Neuronal stem cell (in vitro differentiated cells): Measurements from ENCODE around the gene HOGA1.
"Not testable (repeated sequence)": the region's sequence is repeated elsewhere in the genome, so short reads cannot be mapped to it uniquely, and the experiment has no call there.

Experiments
- DNase-seq: peaks from one replicate; pipeline ENCODE4 v3.0.0-alpha.2; 2013; ENCODE audit warnings: low spot score
- H2AFZ ChIP-seq: one replicate; pipeline ENCODE4 v1.6.1; 2013; ENCODE audit warnings: mild to moderate bottlenecking, low read length, inconsistent platforms
- H2AK5ac ChIP-seq: 2 replicates; pipeline ENCODE4 v1.6.1; 2013; ENCODE audit warnings: low read depth, mild to moderate bottlenecking, inconsistent platforms, low read length, moderate library complexity, mixed read lengths
- H2BK120ac ChIP-seq: 2 replicates; pipeline ENCODE4 v1.6.1; 2013; ENCODE audit warnings: low read depth, mild to moderate bottlenecking, inconsistent platforms, low read length, moderate library complexity, mixed read lengths
- H2BK12ac ChIP-seq: one replicate; pipeline ENCODE4 v1.6.1; 2013; ENCODE audit warnings: low read length, inconsistent platforms
- H2BK15ac ChIP-seq: 2 replicates; pipeline ENCODE4 v1.6.1; 2013; ENCODE audit warnings: mild to moderate bottlenecking, low read length, inconsistent platforms, mixed read lengths
- H2BK5ac ChIP-seq: one replicate; pipeline ENCODE4 v1.6.1; 2013; ENCODE audit warnings: inconsistent platforms, mild to moderate bottlenecking, low read length, moderate library complexity
- H3K14ac ChIP-seq: one replicate; pipeline ENCODE4 v1.6.1; 2013; ENCODE audit warnings: low read length, inconsistent platforms
- H3K18ac ChIP-seq: 2 replicates; pipeline ENCODE4 v1.6.1; 2013; ENCODE audit warnings: low read length, inconsistent platforms
- H3K23ac ChIP-seq: 2 replicates; pipeline ENCODE4 v1.6.1; 2013; ENCODE audit warnings: low read depth, mild to moderate bottlenecking, mixed read lengths, low read length, inconsistent platforms; ENCODE audit not compliant: poor library complexity
- H3K27ac ChIP-seq: replicated peaks from 3 replicates; pipeline ENCODE4 v1.5.1; 2013; ENCODE audit warnings: low read length, inconsistent platforms
- H3K27me3 ChIP-seq, 3 experiments: 2 replicates each; pipeline ENCODE4 v1.6.1; 2013; ENCODE audit warnings: low read length in 3 of 3, mild to moderate bottlenecking in 2 of 3, inconsistent platforms in 1 of 3, low read depth in 1 of 3, mixed read lengths in 1 of 3, moderate library complexity in 1 of 3; ENCODE audit not compliant: control insufficient read depth in 3 of 3, insufficient read depth in 3 of 3
- H3K36me3 ChIP-seq, 2 donors: replicated peaks in 1 of 2; 2 replicates each; pipeline ENCODE4 v1.6.1; 2013; ENCODE audit warnings: low read length in 2 of 2; ENCODE audit not compliant: control insufficient read depth in 2 of 2, insufficient read depth in 2 of 2
- H3K4ac ChIP-seq: 2 replicates; pipeline ENCODE4 v1.6.1; 2013; ENCODE audit warnings: inconsistent platforms, mild to moderate bottlenecking, low read length, moderate library complexity
- H3K4me1 ChIP-seq, 2 donors: 1 replicate in 1 of 2; 2 replicates in 1 of 2; pipeline ENCODE4 v1.6.1; 2013; ENCODE audit warnings: low read length in 2 of 2, low read depth in 1 of 2; ENCODE audit not compliant: control insufficient read depth in 2 of 2, insufficient read depth in 1 of 2
- H3K4me2 ChIP-seq: one replicate; pipeline ENCODE4 v1.6.1; 2013; ENCODE audit warnings: mild to moderate bottlenecking, low read length, inconsistent platforms; ENCODE audit not compliant: insufficient read depth, poor library complexity, severe bottlenecking
- H3K4me3 ChIP-seq, 2 donors: 2 replicates each; pipeline ENCODE4 v1.5.1; 2013; ENCODE audit warnings: low read length in 2 of 2, mild to moderate bottlenecking in 2 of 2, inconsistent platforms in 1 of 2, moderate library complexity in 1 of 2
- H3K79me1 ChIP-seq: one replicate; pipeline ENCODE4 v1.6.1; 2013; ENCODE audit warnings: low read depth, mild to moderate bottlenecking, inconsistent platforms, low read length, moderate library complexity
- H3K9ac ChIP-seq: one replicate; pipeline ENCODE4 v1.6.1; 2013; ENCODE audit warnings: mild to moderate bottlenecking, low read depth, low read length, inconsistent platforms; ENCODE audit not compliant: poor library complexity
- H3K9me3 ChIP-seq, 2 donors: replicated peaks in 1 of 2; 2 replicates each; pipeline versions ENCODE3 to v1.6.1; 2013; ENCODE audit warnings: low read length in 2 of 2, mild to moderate bottlenecking in 2 of 2, inconsistent platforms in 1 of 2, low read depth in 1 of 2, mixed read lengths in 1 of 2, moderate library complexity in 1 of 2; ENCODE audit not compliant: control insufficient read depth in 2 of 2, insufficient read depth in 1 of 2
- H4K8ac ChIP-seq: one replicate; pipeline ENCODE4 v1.6.1; 2013; ENCODE audit warnings: low read depth, mild to moderate bottlenecking, inconsistent platforms, low read length, moderate library complexity
- H4K91ac ChIP-seq: one replicate; pipeline ENCODE4 v1.6.1; 2013; ENCODE audit warnings: low read length, low read depth, mild to moderate bottlenecking, inconsistent platforms; ENCODE audit not compliant: poor library complexity
- WGBS, 2 donors: extraction: QIAGEN DNeasy Blood & Tissue Kit; methylation state at CpG; one replicate each; pipeline ENCODE4 v1.1.7; 2013; ENCODE audit warnings: missing lambda C conversion rate in 2 of 2, mixed read lengths in 1 of 2; ENCODE audit not compliant: insufficient read length in 2 of 2, insufficient replicate concordance in 1 of 2; ENCODE audit errors: extremely low coverage in 2 of 2; 5-methylcytosine and 5-hydroxymethylcytosine counted together

Gene HOGA1

DNA sequence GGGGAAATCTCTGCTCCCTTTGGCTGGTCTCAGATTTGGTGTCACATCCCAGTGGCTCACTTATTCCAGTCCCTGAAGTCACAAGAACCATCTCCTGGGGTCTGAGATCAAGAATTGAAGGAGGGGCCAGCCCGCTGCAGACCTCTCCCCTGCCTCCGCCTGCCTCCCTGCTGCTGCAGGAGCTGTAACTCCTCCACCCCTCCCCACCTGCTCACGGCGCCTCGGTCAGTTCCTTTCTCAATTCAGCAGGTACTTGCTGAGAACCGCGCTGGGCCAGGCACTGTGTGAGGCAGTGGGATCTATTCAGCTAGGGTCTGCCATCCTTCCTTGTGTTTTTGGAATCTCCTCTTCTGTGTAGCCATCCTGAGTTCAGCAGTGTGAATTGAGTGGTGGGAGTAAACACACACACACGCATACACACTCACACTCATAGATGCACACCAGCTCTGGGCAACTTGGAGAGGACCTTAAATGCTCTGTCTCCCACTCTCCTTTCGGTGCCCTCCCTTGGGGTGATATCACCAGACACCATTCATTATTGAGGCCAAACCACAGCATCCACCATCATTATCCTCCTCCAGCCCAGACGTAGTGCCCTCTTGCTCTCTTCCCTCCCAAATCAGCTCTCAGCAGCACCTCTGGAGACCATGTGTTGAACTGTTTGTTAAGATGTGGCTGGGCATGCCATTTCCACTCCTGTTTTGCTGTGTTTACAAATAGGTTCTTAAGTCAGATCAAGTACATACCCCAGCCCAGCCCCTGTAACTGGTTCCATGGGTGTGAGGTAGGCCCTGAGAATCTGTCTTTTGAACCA is 33.6 kb upstream of the HOGA1 start:
- H3K9ac ChIP-seq, result no peak overlapping the region
- no peak overlapping the region for H3K23ac ChIP-seq
- peak overlapping the region; percentile 64 for H3K27ac ChIP-seq
- no peak overlapping the region for H2BK120ac ChIP-seq
- no CpG with 5 or more reads among the region's 10 CpGs for WGBS, 2 donors
- peak overlapping the region; percentile 90 for H2BK5ac ChIP-seq
- no peaks in the 10 kb centered on the region for H3K9me3 ChIP-seq
- H4K8ac ChIP-seq, result no peak overlapping the region
- peak overlapping the region; percentile 77 for H2AFZ ChIP-seq
- H4K91ac ChIP-seq, result no peak overlapping the region
- no peaks in the 10 kb centered on the region for H3K27me3 ChIP-seq
- H3K36me3 ChIP-seq, result no peaks in the 10 kb centered on the region
- peak overlapping the region; percentile 77 for H2BK15ac ChIP-seq
- no peaks in the 10 kb centered on the region for H3K79me1 ChIP-seq
- no peak overlapping the region for H3K14ac ChIP-seq
- peaks cover 26 to 31% of the 10 kb centered on the region in 2 donors for H3K4me1 ChIP-seq
- no peak for DNase-seq
- H3K4me3 ChIP-seq, result peak overlapping the region in 1 of 2 donors; percentile 9
- peak overlapping the region; percentile 2 for H2AK5ac ChIP-seq
- peak overlapping the region; percentile 1 for H2BK12ac ChIP-seq
- H3K18ac ChIP-seq, result peak overlapping the region; percentile 88
- no peak overlapping the region for H3K4me2 ChIP-seq
- H3K4ac ChIP-seq, result no peak overlapping the region

DNA sequence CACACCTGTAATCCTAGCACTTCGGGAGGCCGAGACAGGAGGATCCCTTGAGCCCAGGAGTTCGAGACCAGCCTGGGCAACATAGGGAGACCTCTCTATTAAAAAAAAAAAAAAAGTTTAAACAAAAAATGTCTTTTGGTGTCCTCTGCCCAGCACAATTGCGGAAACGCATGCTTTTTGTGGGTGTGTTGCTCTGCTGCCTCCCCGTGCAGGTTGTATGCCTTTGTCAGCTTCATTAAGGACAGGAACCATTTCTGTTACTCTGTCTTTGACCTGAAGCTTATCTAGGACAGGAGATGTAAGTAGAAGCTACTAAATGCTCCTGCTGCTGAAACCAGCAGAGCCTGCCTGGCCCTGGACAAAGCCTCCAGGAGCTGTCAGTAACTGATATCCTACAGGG is 32.9 kb upstream of the HOGA1 start:
- no peak overlapping the region for H2AFZ ChIP-seq
- no peaks in the 10 kb centered on the region for H3K27me3 ChIP-seq
- no peak overlapping the region for H4K8ac ChIP-seq
- no peak overlapping the region for H2BK5ac ChIP-seq
- H3K4me1 ChIP-seq, result peaks cover 26 to 31% of the 10 kb centered on the region in 2 donors
- H2BK120ac ChIP-seq, result no peak overlapping the region
- H3K23ac ChIP-seq, result no peak overlapping the region
- no peak overlapping the region for H4K91ac ChIP-seq
- no peak overlapping the region for H2BK15ac ChIP-seq
- H3K18ac ChIP-seq, result no peak overlapping the region
- H3K27ac ChIP-seq, result no peak overlapping the region
- no peak for DNase-seq
- H3K36me3 ChIP-seq, result no peaks in the 10 kb centered on the region
- H3K9me3 ChIP-seq, result no peaks in the 10 kb centered on the region
- H2AK5ac ChIP-seq, result no peak overlapping the region
- H3K4me2 ChIP-seq, result no peak overlapping the region
- no peak overlapping the region for H3K9ac ChIP-seq
- H2BK12ac ChIP-seq, result no peak overlapping the region
- no peaks in the 10 kb centered on the region for H3K79me1 ChIP-seq
- H3K14ac ChIP-seq, result no peak overlapping the region
- WGBS, 2 donors, result no CpG with 5 or more reads among the region's 6 CpGs
- no peak overlapping the region for H3K4ac ChIP-seq
- no peak overlapping the region for H3K4me3 ChIP-seq

DNA sequence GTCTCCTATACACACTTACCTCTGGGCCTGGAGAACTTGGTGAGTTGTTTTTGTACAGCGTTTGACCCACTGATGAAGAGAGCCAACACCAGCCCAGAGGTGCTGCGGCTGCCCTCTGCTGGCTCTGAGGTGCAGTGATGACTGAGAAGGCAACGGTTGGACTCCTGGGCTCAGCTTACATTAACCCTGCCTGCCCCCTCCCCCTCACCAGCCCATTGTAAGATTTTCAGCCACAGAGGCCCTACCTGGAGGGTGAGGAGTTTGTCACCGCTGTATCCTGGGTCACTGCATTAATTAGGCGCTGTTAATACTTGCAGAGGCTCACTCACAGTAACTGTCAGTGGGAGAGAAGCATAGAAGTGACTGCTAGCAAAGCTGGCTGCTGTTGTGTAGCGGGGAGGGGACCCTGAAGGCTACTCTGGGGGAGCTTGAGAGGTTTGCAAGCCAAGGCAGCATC is 30.6 kb upstream of the HOGA1 start:
- no peaks in the 10 kb centered on the region for H3K9me3 ChIP-seq
- H3K9ac ChIP-seq, result no peak overlapping the region
- H3K27me3 ChIP-seq, result no peaks in the 10 kb centered on the region
- H2BK5ac ChIP-seq, result no peak overlapping the region
- H2BK120ac ChIP-seq, result no peak overlapping the region
- H3K4me3 ChIP-seq, result no peak overlapping the region
- peak overlapping the region; percentile 32 for H3K18ac ChIP-seq
- H3K23ac ChIP-seq, result no peak overlapping the region
- no CpG with 5 or more reads among the region's 6 CpGs for WGBS, 2 donors
- no peak overlapping the region for H2BK15ac ChIP-seq
- no peak overlapping the region for H2AK5ac ChIP-seq
- no peaks in the 10 kb centered on the region for H3K36me3 ChIP-seq
- peaks cover 24 to 25% of the 10 kb centered on the region in 2 donors for H3K4me1 ChIP-seq
- H3K4me2 ChIP-seq, result no peak overlapping the region
- H4K8ac ChIP-seq, result no peak overlapping the region
- H4K91ac ChIP-seq, result no peak overlapping the region
- H3K79me1 ChIP-seq, result no peaks in the 10 kb centered on the region
- H2AFZ ChIP-seq, result no peak overlapping the region
- H3K27ac ChIP-seq, result peak overlapping the region; percentile 21
- no peak overlapping the region for H2BK12ac ChIP-seq
- no peak overlapping the region for H3K4ac ChIP-seq
- peak; percentile 64 for DNase-seq
- no peak overlapping the region for H3K14ac ChIP-seq

DNA sequence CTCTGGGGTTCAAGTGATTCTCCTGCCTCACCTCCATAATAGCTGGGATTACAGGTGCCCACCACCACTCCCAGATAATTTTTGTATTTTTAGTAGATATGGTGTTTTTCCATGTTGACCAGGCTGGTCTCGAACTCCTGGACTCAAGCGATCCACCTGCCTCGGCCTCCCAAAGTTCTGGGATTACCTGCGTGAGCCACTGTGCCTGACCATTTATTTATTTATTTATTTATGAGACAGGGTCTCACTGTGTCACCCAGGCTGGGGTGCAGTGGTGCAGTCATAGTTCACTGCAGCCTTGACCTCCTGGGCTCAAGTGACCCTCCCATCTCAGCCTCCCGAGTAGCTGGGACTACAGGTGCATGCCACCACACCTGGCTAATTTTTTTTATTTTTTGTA is 29.9 kb upstream of the HOGA1 start:
- H4K8ac ChIP-seq, H2BK120ac ChIP-seq, H3K14ac ChIP-seq, H2BK5ac ChIP-seq, H2AK5ac ChIP-seq, H3K4ac ChIP-seq, H3K4me2 ChIP-seq, H3K18ac ChIP-seq, H3K79me1 ChIP-seq, H3K4me3 ChIP-seq, H2BK12ac ChIP-seq, H2AFZ ChIP-seq, H2BK15ac ChIP-seq, H3K27me3 ChIP-seq, H3K27ac ChIP-seq, H3K9me3 ChIP-seq, H3K9ac ChIP-seq, H3K23ac ChIP-seq, DNase-seq, H4K91ac ChIP-seq, H3K36me3 ChIP-seq: not testable (repeated sequence)
- WGBS, 2 donors, result no CpG with 5 or more reads among the region's 5 CpGs
- H3K4me1 ChIP-seq, result peaks cover 19 to 20% of the 10 kb centered on the region in 2 donors
